ENCODE data around the gene RPL15. TPM values are rescaled to one million over a fixed set of nuclear protein-coding genes. Genes with fewer than 3 reads are reported as not detected.

Gene RPL15
- 3,895 and 5,262 TPM in 2 replicates for total RNA-seq

GRCh38 chr3:23916886-23917678 is at the start of gene RPL15, which contains the start of gene NKIRAS1:
Gene RPL15, plus strand, starts transcription at chr3:23917132. Its CDS starts 728 bp downstream, at chr3:23917860.
Gene NKIRAS1, minus strand, starts transcription at chr3:23916990. Its CDS starts 6,086 bp downstream, at chr3:23910904.

DNA sequence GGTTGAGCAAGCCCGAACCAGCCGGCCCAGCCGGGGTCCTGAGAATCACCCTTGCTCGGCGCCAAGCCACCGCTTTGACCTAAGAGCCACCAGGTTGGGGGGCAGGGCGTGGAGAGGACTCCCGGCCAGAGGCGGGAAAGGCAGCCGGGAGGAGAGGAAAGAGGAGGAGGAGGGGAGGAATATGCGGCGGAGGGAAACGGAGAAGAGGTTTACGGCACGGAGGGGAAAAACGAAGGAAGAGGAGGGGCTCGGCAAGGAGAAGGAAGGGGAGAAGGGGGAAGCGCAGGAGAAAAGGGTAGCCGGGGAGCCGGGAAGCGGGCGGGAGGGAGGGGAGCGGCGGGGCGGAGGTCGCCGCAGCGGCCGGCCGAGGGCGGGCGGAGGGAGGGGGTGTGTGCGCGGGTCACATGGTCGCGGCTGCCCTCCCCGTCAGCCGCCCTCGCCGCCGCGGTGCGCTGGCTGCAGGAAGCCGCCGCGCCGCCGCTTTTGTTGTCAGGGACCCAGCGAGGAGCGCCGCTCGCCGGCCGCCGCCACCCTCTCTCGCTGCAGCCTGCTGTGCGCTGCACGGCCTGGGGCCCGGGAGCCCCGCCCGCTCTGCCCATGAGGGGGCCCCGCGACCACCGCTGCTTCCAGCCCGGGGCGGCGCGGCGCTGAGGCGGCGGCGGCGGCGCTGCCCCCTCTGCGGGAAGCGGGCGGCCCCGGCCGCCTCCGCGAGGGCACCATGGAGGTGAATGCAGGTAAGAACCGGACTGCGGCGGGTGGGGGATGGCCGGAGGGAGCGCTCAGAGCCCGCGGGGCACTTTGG is 28.1 kb downstream of the RPL15 start, which contains the start of gene NR1D2:
Gene NR1D2 (plus strand): TSS at position 426 of the 802 bp plus-strand sequence. CDS start 293 bp downstream, at position 719.

Other genes starting within 250 kb of the RPL15 start
- 61.5 and 80.2 TPM in 2 replicates for gene UBE2E1, start 111.2 kb upstream of the RPL15 start, total RNA-seq
- gene NKIRAS1, start 142 bp upstream of the RPL15 start, total RNA-seq, result 5.3 and 7.5 TPM in 2 replicates
- 6.8 and 10.1 TPM in 2 replicates for gene NR1D2, start 28.2 kb downstream of the RPL15 start, total RNA-seq